Psoas muscle (tissue), 8 donors: ENCODE measurements around the gene PRDX3. TPM values are rescaled to one million over a fixed set of nuclear protein-coding genes. Genes with fewer than 3 reads are reported as not detected.
A peak's percentile ranks its signal among the peaks of the same experiment; 100 is the strongest.

Experiments used
- ATAC-seq, 4 donors: fragments of 200-7000 bp; cut with Tn5 transposase; one replicate each; pipeline ENCODE4 v1.9.1; 2020; ENCODE audit warnings: moderate library complexity in 3 of 4, mild to moderate bottlenecking in 2 of 4
- DNase-seq, 2 donors: peaks; one replicate each; pipeline ENCODE4 v3.0.0-alpha.2; 2020
- H3K27ac ChIP-seq: fragments of 200-600 bp; one replicate; pipeline ENCODE4 v1.8.0; 2022
- H3K27me3 ChIP-seq, 3 donors: fragments of 200-600 bp in 1 of 3; one replicate each; pipeline versions ENCODE4 v1.6.1 to v1.8.0; 2013 to 2022; ENCODE audit warnings: low read length in 2 of 3, mild to moderate bottlenecking in 2 of 3, moderate library complexity in 1 of 3; ENCODE audit not compliant: insufficient read depth in 3 of 3
- H3K36me3 ChIP-seq, 2 donors: fragments of 200-600 bp in 1 of 2; one replicate each; pipeline versions ENCODE4 v1.6.1 to v1.8.0; 2013 to 2022; ENCODE audit warnings: low read depth in 1 of 2, mild to moderate bottlenecking in 1 of 2, moderate library complexity in 1 of 2; ENCODE audit not compliant: insufficient read depth in 1 of 2
- H3K4me1 ChIP-seq: fragments of 200-600 bp; one replicate; pipeline ENCODE4 v1.8.0; 2022
- H3K4me3 ChIP-seq: fragments of 200-600 bp; one replicate; pipeline ENCODE4 v1.8.0; 2022; ENCODE audit warnings: mild to moderate bottlenecking
- H3K9me3 ChIP-seq: fragments of 200-600 bp; one replicate; pipeline ENCODE4 v1.8.0; 2022
- WGBS, 3 donors: extraction: QIAGEN DNeasy Blood & Tissue Kit; methylation state at CpG; one replicate each; pipeline versions ENCODE4 v1.1.6 to v1.1.7; 2013; 5-methylcytosine and 5-hydroxymethylcytosine counted together
- intact Hi-C, 2 donors: fragments of 100-400 bp; cut with DNase I; formaldehyde crosslinking; loops; one replicate each; pipeline versions ENCODE4 v1.11.0 to v1.14.2; 2022
- polyA plus RNA-seq, 3 donors: library from polyadenylated mRNA; stranded (reverse); fragments of 200-250 nt; gene quantifications; one replicate each; pipeline ENCODE4 v1.2.3, GENCODE V29; 2013
- total RNA-seq, 4 donors: library from RNA; stranded (reverse); fragmentation: NEBNext Ultra II Directional in 2 of 4; extraction: Animal tissue kit (Norgen Biotek cat#: 25700) in 2 of 4; gene quantifications; one replicate each; pipeline versions ENCODE4 v1.2.1 to v1.2.4, GENCODE V29; 2021 to 2023
- TF ChIP-seq, protein P1 (sequence below): fragments of 200-600 bp; IDR thresholded peaks from one replicate; pipeline ENCODE4 v1.8.0; 2022; ENCODE audit warnings: antibody characterized with exemption
- donor health status: healthy with polysubstance abuse.
- donor health status: DM: no; HTN: no; CAD: no; lungs with moderate emphysema.
- donor health status: Bipolar disorder and iron deficiency.
- donor health status: healthy.
- donor health status: DM: yes; HTN: yes; CAD: no.
- donor health status: DM: no; HTN: no; CAD: no.
- donor health status: DM: no; HTN: no; CAD: no.
- donor health status: DM: yes; HTN: yes; CAD: no.

The PRDX3 gene
- total and polyA plus RNA-seq, 7 donors = 182 to 331 (median 201) TPM

GRCh38 chr10:119120413-119120867 lies 58.2 kb downstream of the PRDX3 start:
- no peak for DNase-seq
- WGBS, 3 donors = 26 to 58% (median 35%) methylated on average over 4 of the region's 4 CpGs
- Histone ChIP-seq H3K4me1 (peaks cover 14% of the 10 kb centered on the region), H3K4me3 (no peak overlapping the region), H3K27ac (peak overlapping the region; percentile 83), H3K27me3 (no peaks in the 10 kb centered on the region), H3K36me3 (peaks cover 0 to 76% of the 10 kb centered on the region in 2 donors), H3K9me3 (no peaks in the 10 kb centered on the region)
- peak; percentile 89 to 94 (median 92) for ATAC-seq
- TF ChIP-seq, protein P1, sequence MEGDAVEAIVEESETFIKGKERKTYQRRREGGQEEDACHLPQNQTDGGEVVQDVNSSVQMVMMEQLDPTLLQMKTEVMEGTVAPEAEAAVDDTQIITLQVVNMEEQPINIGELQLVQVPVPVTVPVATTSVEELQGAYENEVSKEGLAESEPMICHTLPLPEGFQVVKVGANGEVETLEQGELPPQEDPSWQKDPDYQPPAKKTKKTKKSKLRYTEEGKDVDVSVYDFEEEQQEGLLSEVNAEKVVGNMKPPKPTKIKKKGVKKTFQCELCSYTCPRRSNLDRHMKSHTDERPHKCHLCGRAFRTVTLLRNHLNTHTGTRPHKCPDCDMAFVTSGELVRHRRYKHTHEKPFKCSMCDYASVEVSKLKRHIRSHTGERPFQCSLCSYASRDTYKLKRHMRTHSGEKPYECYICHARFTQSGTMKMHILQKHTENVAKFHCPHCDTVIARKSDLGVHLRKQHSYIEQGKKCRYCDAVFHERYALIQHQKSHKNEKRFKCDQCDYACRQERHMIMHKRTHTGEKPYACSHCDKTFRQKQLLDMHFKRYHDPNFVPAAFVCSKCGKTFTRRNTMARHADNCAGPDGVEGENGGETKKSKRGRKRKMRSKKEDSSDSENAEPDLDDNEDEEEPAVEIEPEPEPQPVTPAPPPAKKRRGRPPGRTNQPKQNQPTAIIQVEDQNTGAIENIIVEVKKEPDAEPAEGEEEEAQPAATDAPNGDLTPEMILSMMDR = no peak
- intact Hi-C loops = loop anchor here in 1 of 2 donors (5.0 kb wide), 1 partner anchor 38 kb away; the partner anchor contains the start of gene EIF3A

- H3K4me1 ChIP-seq = peaks cover 14% of the 10 kb centered on the region
- ATAC-seq (peak in 1 of 4 donors; percentile 2), DNase-seq (no peak)
- H3K27me3 ChIP-seq = no peaks in the 10 kb centered on the region
- intact Hi-C loops = loop anchor here in 1 of 2 donors (5.0 kb wide), 1 partner anchor 43 kb away; no protein-coding TSS in a partner anchor
- H3K4me3 ChIP-seq = no peak overlapping the region
- 70 to 81% (median 78%) methylated on average over 1 of the region's 1 CpG for WGBS, 3 donors
- no peaks in the 10 kb centered on the region for H3K9me3 ChIP-seq
- H3K27ac ChIP-seq = peak overlapping the region; percentile 83
- TF ChIP-seq, protein P1 = no peak
- H3K36me3 ChIP-seq = peaks cover 0 to 67% of the 10 kb centered on the region in 2 donors
Measured at GRCh38 chr10:119119400-119119799, 59.2 kb downstream of the PRDX3 start.

GRCh38 chr10:119118231-119118630 lies 60.4 kb downstream of the PRDX3 start:
- 91 to 92% (median 92%) methylated on average over 5 of the region's 5 CpGs for WGBS, 3 donors
- Histone ChIP-seq H3K9me3 (no peaks in the 10 kb centered on the region), H3K4me3 (no peak overlapping the region), H3K4me1 (peaks cover 20% of the 10 kb centered on the region), H3K27ac (no peak overlapping the region), H3K36me3 (peaks cover 0 to 67% of the 10 kb centered on the region in 2 donors), H3K27me3 (no peaks in the 10 kb centered on the region)
- ATAC-seq = no peak
- no peak for DNase-seq
- intact Hi-C loops = loop anchor here in 1 of 2 donors (5.0 kb wide), 1 partner anchor 44 kb away; no protein-coding TSS in a partner anchor
- TF ChIP-seq, protein P1 = no peak

Other genes with a start within 250 kb of the PRDX3 start
- gene NANOS1, start 149.1 kb downstream of the PRDX3 start, total RNA-seq = 10 to 100 TPM in 3 of 4 donors, 1 to 10 TPM in 1; 9.7 to 59.4 (median 17.1) TPM
- gene NANOS1, start 149.1 kb downstream of the PRDX3 start, polyA plus RNA-seq = 10 to 100 TPM in 2 of 3 donors, 1 to 10 TPM in 1; 1.4 to 32.8 (median 30.7) TPM
- gene EIF3A, start 98.0 kb downstream of the PRDX3 start, total RNA-seq = 100 to 1,000 TPM; 148 to 226 (median 190) TPM
- 100 to 1,000 TPM in 2 of 3 donors, 10 to 100 TPM in 1; 71.3 to 120 (median 108) TPM for gene EIF3A, start 98.0 kb downstream of the PRDX3 start, polyA plus RNA-seq
- 10 to 100 TPM; 13.9 to 22.1 (median 20.1) TPM for gene DENND10, start 74.7 kb downstream of the PRDX3 start, total RNA-seq
- 10 to 100 TPM in 2 of 3 donors, 1 to 10 TPM in 1; 6.6 to 27.9 (median 12.9) TPM for gene DENND10, start 74.7 kb downstream of the PRDX3 start, polyA plus RNA-seq
- 10 to 100 TPM; 37.1 to 48.9 (median 43.9) TPM for gene SFXN4, start 13.1 kb downstream of the PRDX3 start, total RNA-seq
- gene SFXN4, start 13.1 kb downstream of the PRDX3 start, polyA plus RNA-seq = 10 to 100 TPM; 49.0 to 67.2 (median 65.7) TPM
- gene GRK5, start 28.8 kb upstream of the PRDX3 start, total RNA-seq = 10 to 100 TPM in 2 of 4 donors, 1 to 10 TPM in 2; 8.0 to 15.5 (median 10.1) TPM
- 1 to 10 TPM; 7.0 to 7.7 (median 7.3) TPM for gene GRK5, start 28.8 kb upstream of the PRDX3 start, polyA plus RNA-seq